PC-9 (cell line): ENCODE data around the gene KBTBD7. TPM values are rescaled to one million over a fixed set of nuclear protein-coding genes. Genes with fewer than 3 reads are reported as not detected.

Experiments used
- BruUV-seq: library from RNA; stranded (reverse); fragments of 400-500 nt; replicated peaks from 2 replicates; lab custom pipeline; 2021; lab: Mats Ljungman, UMichigan
- CTCF ChIA-PET: fragments of 300-600 bp; sonication (Branson Sonifier 250); formaldehyde crosslinking; loops from one replicate; lab custom pipeline; 2022; ENCODE audit warnings: antibody characterized with exemption; lab: Charles Lee
- POLR2A ChIA-PET: fragments of 300-600 bp; sonication (Branson Sonifier 250); formaldehyde crosslinking; loops from one replicate; lab custom pipeline; 2022; ENCODE audit warnings: antibody characterized with exemption; ENCODE audit not compliant: unreplicated experiment; lab: Charles Lee
- DNase-seq, 2 experiments: peaks; one replicate each; pipeline versions ENCODE4 v3.0.0 to v3.0.0-alpha.2; 2015 to 2022; ENCODE audit warnings: mixed read lengths in 1 of 2
- H2AFZ ChIP-seq: fragments of 200-600 bp; sonication (generic); 2 replicates; pipeline ENCODE4 v1.8.1; 2017; ENCODE audit warnings: antibody characterized with exemption
- H3F3A ChIP-seq: fragments of 200-600 bp; sonication (generic); 2 replicates; pipeline ENCODE4 v1.8.1; 2017; ENCODE audit warnings: antibody characterized with exemption, mild to moderate bottlenecking, low read depth; ENCODE audit not compliant: insufficient read depth
- H3K27ac ChIP-seq: fragments of 200-600 bp; sonication (generic); 2 replicates; pipeline ENCODE4 v1.6.1; 2016; ENCODE audit warnings: mixed run types
- H3K27me3 ChIP-seq: fragments of 200-600 bp; sonication (generic); 2 replicates; pipeline ENCODE4 v1.6.1; 2016; ENCODE audit warnings: low read depth, mixed run types; ENCODE audit not compliant: insufficient read depth
- H3K36me3 ChIP-seq: fragments of 200-600 bp; sonication (generic); 2 replicates; pipeline ENCODE4 v1.6.1; 2016; ENCODE audit warnings: low read depth, mixed run types
- H3K4me1 ChIP-seq: fragments of 200-600 bp; sonication (generic); replicated peaks from 2 replicates; pipeline ENCODE4 v1.6.1; 2016; ENCODE audit warnings: mixed run types; ENCODE audit not compliant: insufficient read depth
- H3K4me2 ChIP-seq: fragments of 200-600 bp; sonication (generic); 2 replicates; pipeline ENCODE4 v1.6.1; 2017; ENCODE audit warnings: mixed run types
- H3K4me3 ChIP-seq: fragments of 200-600 bp; sonication (generic); 2 replicates; pipeline ENCODE4 v1.6.1; 2016; ENCODE audit warnings: mixed run types
- H3K79me2 ChIP-seq: fragments of 200-600 bp; sonication (generic); 2 replicates; pipeline ENCODE4 v1.6.1; 2017; ENCODE audit warnings: low read depth, mixed run types
- H3K9me2 ChIP-seq: fragments of 200-600 bp; sonication (generic); 2 replicates; pipeline ENCODE4 v1.8.1; 2017; ENCODE audit warnings: mild to moderate bottlenecking; ENCODE audit not compliant: insufficient read depth
- H3K9me3 ChIP-seq: fragments of 200-600 bp; sonication (generic); 2 replicates; pipeline ENCODE4 v1.8.1; 2016; ENCODE audit warnings: low read depth; ENCODE audit not compliant: insufficient read depth
- H4K20me1 ChIP-seq: fragments of 200-600 bp; sonication (generic); 2 replicates; pipeline ENCODE4 v1.8.1; 2017; ENCODE audit not compliant: insufficient read depth
- CTCF ChIP-seq: fragments of 200-600 bp; sonication (generic); conservative IDR thresholded peaks from 2 replicates; pipeline ENCODE4 v1.6.1; 2017; ENCODE audit warnings: mixed run types, antibody characterized with exemption, mild to moderate bottlenecking, moderate library complexity
- EZH2 ChIP-seq: fragments of 200-600 bp; sonication (generic); IDR thresholded peaks from 2 replicates; pipeline ENCODE4 v1.8.0; 2017; ENCODE audit warnings: antibody characterized with exemption, low read depth
- intact Hi-C: fragments of 100-400 bp; cut with micrococcal nuclease; formaldehyde crosslinking; loops from one replicate; pipeline ENCODE4 v1.10.0; 2022; ENCODE audit not compliant: unreplicated experiment
- total RNA-seq: library from RNA; stranded (reverse); gene quantifications from 2 replicates; pipeline ENCODE4 v1.2.3, GENCODE V29; 2021

The KBTBD7 gene
- total RNA-seq, 1 experiment from 2014 or later = 4.1 TPM

- intact Hi-C loops = no loop called here
- no peak for TF ChIP-seq EZH2
- TF ChIP-seq CTCF = no peak
- Histone ChIP-seq H3K36me3 (no peaks in the 10 kb centered on the region), H3K4me3 (no peak overlapping the region), H2AFZ (no peak overlapping the region), H3K9me3 (no peaks in the 10 kb centered on the region), H3K79me2 (no peaks in the 10 kb centered on the region), H4K20me1 (no peaks in the 10 kb centered on the region), H3F3A (no peaks in the 10 kb centered on the region), H3K9me2 (no peaks in the 10 kb centered on the region), H3K4me1 (no peaks in the 10 kb centered on the region), H3K27ac (no peak overlapping the region), H3K4me2 (no peak overlapping the region), H3K27me3 (no peaks in the 10 kb centered on the region)
- ChIA-PET CTCF (no interaction called here), POLR2A (no interaction called here)
- BruUV-seq = no TSS peak
- DNase-seq = no peak
Observed at GRCh38 chr13:41199526-41199925, 5.2 kb upstream of the KBTBD7 start.

DNA sequence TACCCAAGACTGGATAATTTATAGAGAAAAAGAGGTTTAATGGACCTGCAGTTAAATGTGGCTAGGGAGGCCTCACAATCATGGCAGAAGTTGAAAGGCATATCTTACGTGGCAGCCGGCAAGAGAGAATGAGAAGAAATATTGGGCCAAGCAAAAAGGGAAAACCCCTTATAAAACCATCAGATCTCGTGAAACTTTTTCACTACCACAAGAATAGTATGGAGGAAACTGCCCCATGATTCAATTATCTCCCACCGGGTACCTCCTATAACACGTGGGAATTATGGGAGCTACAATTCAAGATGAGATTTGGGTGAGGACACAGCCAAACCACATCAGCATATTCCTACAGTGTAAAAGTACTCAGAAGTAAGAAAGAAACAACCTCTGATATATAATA lies 4.7 kb upstream of the KBTBD7 start:
- BruUV-seq = no TSS peak
- no peak for TF ChIP-seq EZH2
- no peak for TF ChIP-seq CTCF
- CTCF ChIA-PET = no interaction called here

GRCh38 chr13:41196620-41197019 lies 2.3 kb upstream of the KBTBD7 start:
- Histone ChIP-seq H3K27me3 (no peaks in the 10 kb centered on the region), H2AFZ (no peak overlapping the region), H4K20me1 (no peaks in the 10 kb centered on the region), H3K79me2 (peaks cover 5% of the 10 kb centered on the region; the same call in 1 of the 2 replicates), H3K36me3 (no peaks in the 10 kb centered on the region), H3F3A (no peaks in the 10 kb centered on the region), H3K27ac (no peak overlapping the region), H3K4me2 (no peak overlapping the region), H3K4me1 (no peaks in the 10 kb centered on the region), H3K9me2 (no peaks in the 10 kb centered on the region), H3K4me3 (no peak overlapping the region), H3K9me3 (no peaks in the 10 kb centered on the region)
- intact Hi-C loops = no loop called here
- no TSS peak for BruUV-seq
- ChIA-PET POLR2A (no interaction called here), CTCF (interaction anchor here (1.0 kb wide), 1 partner anchor 122 kb away, joined by 3 read pairs; no protein-coding TSS in a partner anchor)
- no peak for DNase-seq
- TF ChIP-seq EZH2 (no peak), CTCF (no peak)

More for the DNA sequence above, 4.7 kb upstream of the KBTBD7 start:
- intact Hi-C loops = no loop called here
- Histone ChIP-seq H3K4me1 (no peaks in the 10 kb centered on the region), H4K20me1 (no peaks in the 10 kb centered on the region), H3K27ac (no peak overlapping the region), H3K4me2 (no peak overlapping the region), H3K9me2 (no peaks in the 10 kb centered on the region), H3K27me3 (no peaks in the 10 kb centered on the region), H2AFZ (no peak overlapping the region), H3K79me2 (no peaks in the 10 kb centered on the region), H3K9me3 (no peaks in the 10 kb centered on the region), H3K4me3 (no peak overlapping the region), H3K36me3 (no peaks in the 10 kb centered on the region), H3F3A (no peaks in the 10 kb centered on the region)
- no peak for DNase-seq
- POLR2A ChIA-PET = no interaction called here
